ENCODE measurements around the gene C1orf74.
A peak's percentile ranks its signal among the peaks of the same experiment; 100 is the strongest.

C1orf74 gene

DNA sequence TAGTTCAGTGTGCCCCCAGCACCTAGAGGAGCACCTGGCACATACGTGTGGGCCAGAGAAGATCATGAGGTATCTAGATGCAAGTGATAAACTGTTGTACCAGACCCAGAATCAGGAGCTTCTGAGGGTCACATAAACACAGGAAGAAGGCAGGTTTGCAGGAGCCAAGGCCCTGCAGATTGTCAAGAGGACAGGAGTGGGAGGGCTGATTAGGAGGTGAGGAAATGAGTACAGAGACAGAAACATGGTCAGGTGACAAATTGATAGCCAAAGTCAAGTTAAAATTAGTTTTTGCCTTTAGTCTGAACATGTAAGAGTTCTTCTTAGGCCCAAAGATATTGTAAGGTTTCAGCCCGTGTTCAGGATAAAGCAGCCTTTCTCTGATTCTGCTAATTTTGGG lies 42.5 kb downstream of the C1orf74 start:
- no peak for DNase-seq

DNA sequence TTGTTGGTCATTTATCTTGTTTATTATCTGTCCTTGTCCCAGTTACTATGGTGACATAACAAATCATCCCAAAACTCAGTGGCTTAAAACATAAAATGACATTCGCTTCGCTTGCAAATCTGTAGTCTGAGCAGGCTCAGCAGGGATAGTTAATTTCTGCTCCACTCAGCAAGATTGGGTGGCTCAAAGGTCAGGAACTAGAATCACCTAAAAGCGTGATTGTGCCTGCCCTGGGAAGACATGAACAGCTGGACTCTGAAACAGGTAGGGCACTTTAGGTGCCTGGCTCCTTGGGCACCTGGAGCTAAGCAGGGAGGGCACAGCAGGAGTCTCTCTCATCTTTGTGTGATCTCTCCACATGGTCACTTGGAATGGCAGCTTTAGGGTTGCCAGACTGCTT lies 43.2 kb downstream of the C1orf74 start:
- DNase-seq, result no peak

- DNase-seq, result no peak
Observed at GRCh38 chr1:209738270-209738669, 46.1 kb downstream of the C1orf74 start.

DNA sequence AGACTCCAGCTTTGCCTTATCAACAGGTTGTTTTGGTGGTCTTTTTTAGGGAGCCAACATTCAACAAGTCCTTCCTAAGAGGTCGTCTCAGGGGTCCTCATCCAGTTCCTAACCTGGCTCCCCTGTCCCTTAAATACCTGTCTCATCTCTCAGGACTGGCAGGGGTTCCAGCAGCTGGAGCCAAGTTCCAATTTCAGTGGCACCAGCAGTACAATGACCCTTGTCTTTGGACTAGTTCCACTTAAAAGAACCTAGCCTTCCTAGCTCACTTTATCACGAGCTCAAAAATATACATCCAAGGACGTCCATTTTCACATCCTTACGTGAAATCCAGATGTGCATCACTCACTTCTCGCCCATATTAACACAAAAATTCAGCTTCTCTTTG lies 47.2 kb downstream of the C1orf74 start:
- no peak for DNase-seq

DNA sequence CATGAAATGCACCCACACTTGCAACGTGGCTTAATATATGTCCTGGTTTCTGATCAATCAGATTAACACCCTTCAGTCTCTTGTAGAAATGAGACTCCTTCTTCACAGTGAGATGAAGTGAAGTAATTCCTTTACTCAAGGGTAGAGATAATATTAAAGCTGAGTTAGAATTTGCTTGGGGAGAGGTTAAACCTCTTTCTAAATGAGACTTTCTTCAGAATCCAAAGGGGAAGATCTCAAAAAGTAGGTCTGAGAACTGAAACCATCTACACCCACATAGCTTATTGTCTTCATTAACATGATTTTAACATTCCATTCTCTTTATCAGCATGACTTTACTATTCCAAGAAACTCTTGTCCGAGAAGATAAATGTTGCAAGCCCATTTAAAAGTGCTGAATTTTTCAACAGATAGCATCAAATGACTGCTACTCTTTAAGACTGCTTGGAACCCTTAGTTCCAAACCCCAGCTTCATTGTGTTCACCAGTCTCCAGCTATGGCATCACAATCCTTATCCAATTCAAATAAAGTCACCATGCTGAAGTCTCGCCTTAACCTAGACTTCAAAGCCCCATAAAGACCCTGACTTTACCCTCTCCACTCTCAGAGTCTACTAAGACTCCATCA lies 47.8 kb downstream of the C1orf74 start:
- DNase-seq, result no peak

DNA sequence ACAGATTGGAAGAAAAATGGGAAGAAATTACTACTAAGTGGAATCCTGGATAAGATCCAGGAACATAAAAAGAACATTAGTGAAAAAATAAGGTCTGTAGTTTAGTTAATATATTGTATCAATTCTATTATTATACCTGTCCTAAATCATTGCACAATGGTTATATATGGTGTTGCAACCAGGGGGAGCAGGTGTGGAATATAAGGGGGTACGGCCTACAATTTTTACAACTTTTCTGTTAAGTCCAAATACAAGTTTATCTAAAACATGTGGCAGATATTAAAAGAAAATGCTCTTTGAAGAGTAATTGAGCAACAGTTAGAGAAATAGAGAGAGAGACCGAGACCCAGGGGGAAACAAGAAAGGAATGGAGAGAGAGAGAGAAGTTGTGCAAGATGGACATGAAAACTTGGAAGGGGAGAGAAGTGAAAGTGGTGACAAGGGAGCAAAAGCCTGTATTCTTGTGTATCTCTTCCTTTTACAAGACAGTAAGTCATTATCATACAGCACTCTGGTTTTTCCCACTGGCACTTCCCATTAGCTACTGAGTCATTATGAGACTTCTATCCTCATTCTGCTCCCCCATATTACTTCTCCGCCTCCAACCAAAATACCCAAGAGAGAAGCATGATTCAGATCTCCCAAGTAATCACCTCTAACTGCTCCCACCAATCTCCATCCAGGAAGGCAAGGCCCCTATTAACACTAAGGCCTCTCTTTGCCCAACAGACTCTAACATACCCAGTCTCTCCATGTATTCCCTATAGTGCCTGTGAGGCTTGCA lies 50.8 kb downstream of the C1orf74 start:
- DNase-seq, result peak; percentile 33

DNA sequence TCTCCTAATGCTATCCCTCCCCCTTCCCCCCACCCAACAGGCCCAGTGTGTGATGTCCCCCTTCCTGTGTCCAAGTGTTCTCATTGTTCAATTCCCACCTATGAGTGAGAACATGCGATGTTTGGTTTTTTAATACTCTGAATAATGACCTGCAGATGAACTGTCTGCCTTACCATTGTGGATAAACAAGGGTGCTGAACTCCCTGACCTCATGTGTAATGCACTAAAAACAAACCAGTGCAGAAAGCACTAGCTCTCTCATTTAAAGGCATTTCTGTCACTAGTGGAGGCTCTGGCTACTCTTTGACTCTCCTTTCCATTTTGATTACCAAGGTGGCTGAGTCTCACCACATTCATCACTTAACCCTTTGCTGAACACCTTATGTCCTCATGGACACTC lies 51.6 kb downstream of the C1orf74 start:
- DNase-seq, result no peak

DNA sequence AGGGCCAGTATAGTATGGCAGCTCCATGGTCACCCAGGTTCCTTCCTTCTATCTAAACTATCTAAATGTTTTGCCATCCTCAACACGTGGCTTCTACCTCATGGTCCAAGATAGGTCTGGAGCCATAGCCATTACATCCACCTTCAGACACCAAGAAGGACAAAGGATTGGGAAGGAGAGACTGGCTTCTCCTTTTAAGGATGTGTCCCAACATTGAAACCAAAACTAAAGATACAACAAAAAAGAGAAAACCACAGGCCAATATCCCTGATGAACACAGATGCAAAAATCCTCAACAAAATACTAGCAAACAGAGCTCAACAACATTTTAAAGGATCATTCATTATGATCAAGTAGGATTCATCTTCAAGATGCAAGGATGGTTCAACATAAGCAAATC lies 54.9 kb downstream of the C1orf74 start:
- DNase-seq, result no peak
